Activated CD4-positive, alpha-beta memory T cell treated with anti-CD3 and anti-CD28 coated beads for 36 hours (primary cell): Measurements from ENCODE around the gene NUDT22. TPM values are rescaled to one million over a fixed set of nuclear protein-coding genes. Genes with fewer than 3 reads are reported as not detected.

Experiments
- CTCF ChIA-PET: fragments of 350-600 bp; sonication (Branson Sonifier 250); formaldehyde crosslinking; loops from one replicate; lab custom pipeline; 2021; ENCODE audit warnings: antibody characterized with exemption, inconsistent platforms; lab: Charles Lee
- POLR2A ChIA-PET: fragments of 350-600 bp; sonication (Branson Sonifier 250); formaldehyde crosslinking; loops from one replicate; lab custom pipeline; 2021; ENCODE audit warnings: antibody characterized with exemption; lab: Charles Lee
- DNase-seq: peaks from one replicate; pipeline ENCODE4 v3.0.0-alpha.2; 2020
- H3K27ac Mint-ChIP-seq: one replicate; pipeline ENCODE4 v1.8.0; 2021; ENCODE audit warnings: mixed read lengths
- H3K27me3 Mint-ChIP-seq: one replicate; pipeline ENCODE4 v1.8.0; 2021; ENCODE audit warnings: mixed read lengths
- H3K36me3 Mint-ChIP-seq: one replicate; pipeline ENCODE4 v1.8.0; 2021; ENCODE audit warnings: mixed read lengths
- H3K4me1 Mint-ChIP-seq: one replicate; pipeline ENCODE4 v1.8.0; 2021; ENCODE audit warnings: low read depth, mixed read lengths
- H3K4me3 Mint-ChIP-seq: one replicate; pipeline ENCODE4 v1.8.0; 2021; ENCODE audit warnings: mild to moderate bottlenecking, mixed read lengths
- H3K9me3 Mint-ChIP-seq: one replicate; pipeline ENCODE4 v1.8.0; 2021; ENCODE audit warnings: mixed read lengths
- intact Hi-C: fragments of 100-400 bp; cut with micrococcal nuclease; formaldehyde crosslinking; loops from one replicate; pipeline ENCODE4 v1.15.1; 2023
- total RNA-seq, 2 experiments: library from RNA; stranded (reverse); gene quantifications; one replicate each; pipeline ENCODE4 v1.2.3, GENCODE V29; 2021

NUDT22 gene
- total RNA-seq, 2 experiments from 2014 or later: 69.8 to 79.8 TPM

- Mint-ChIP-seq H3K4me1 (peaks cover 52% of the 10 kb centered on the region), H3K27me3 (no peaks in the 10 kb centered on the region), H3K9me3 (no peaks in the 10 kb centered on the region), H3K27ac (peak overlapping the region; percentile 99), H3K36me3 (peaks cover 59% of the 10 kb centered on the region), H3K4me3 (peak overlapping the region; percentile 96)
- intact Hi-C loops: loop anchor here (1.0 kb wide), 6 partner anchors 19 to 98 kb away; partner anchors contain the start of genes DNAJC4, ESRRA, NUDT22 and TRPT1
- POLR2A ChIA-PET: interaction anchor here (0.6 to 5.5 kb wide), 16 partner anchors 7 to 565 kb away, joined by 3 to 111 read pairs (median 11); partner anchors contain the start of genes ESRRA, FKBP2, NUDT22 and PRDX5
- CTCF ChIA-PET: interaction anchor here (1.2 to 6.5 kb wide), 9 partner anchors 18 to 110 kb away, joined by 3 to 106 read pairs (median 12); partner anchors contain the start of genes CATSPERZ, ESRRA, NUDT22 and PPP1R14B
- peak; percentile 93 for DNase-seq
These were observed 18.6 kb upstream of the NUDT22 start for GRCh38 chr11:64207256-64208085.

DNA sequence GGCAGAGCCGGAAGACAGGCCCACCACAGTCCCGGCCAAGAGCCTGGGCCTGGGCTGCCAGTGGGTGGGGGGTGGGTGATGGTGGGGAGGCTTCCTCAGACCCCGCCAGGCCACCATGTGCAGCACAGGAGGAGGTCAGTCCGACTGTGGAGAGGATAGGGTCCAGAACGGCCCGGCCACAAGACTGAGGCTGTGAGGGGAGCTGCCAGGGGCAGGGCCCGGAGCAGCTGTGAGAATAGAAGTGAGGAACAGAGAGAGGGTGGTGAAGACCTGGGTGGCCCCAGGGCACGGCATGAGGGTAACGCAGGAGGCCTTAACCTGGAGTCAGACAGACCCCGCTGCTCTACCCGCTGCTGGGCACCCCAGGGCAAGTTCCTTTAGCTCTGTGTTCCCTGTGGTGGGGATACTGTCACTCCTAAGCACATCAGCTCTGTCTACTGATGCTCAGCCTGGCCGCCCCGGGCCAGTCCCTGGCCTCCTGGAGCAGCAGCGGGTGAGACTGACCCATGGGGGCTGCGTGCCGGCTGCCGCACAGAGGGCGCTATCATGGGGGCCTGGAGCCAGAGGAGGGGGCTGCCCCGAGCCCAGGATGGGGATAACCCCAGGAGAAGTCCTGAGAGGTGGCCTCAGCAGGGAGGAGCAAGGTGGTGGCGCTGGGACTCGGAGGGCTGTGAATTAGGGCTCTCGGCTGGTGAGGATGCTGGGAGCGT is 17.8 kb upstream of the NUDT22 start:
- Mint-ChIP-seq H3K27me3 (no peaks in the 10 kb centered on the region), H3K36me3 (peaks cover 54% of the 10 kb centered on the region), H3K9me3 (no peaks in the 10 kb centered on the region), H3K27ac (peak overlapping the region; percentile 99), H3K4me3 (peak overlapping the region; percentile 96), H3K4me1 (peaks cover 50% of the 10 kb centered on the region)
- ChIA-PET CTCF (interaction anchor here (0.6 to 6.5 kb wide), 11 partner anchors 17 to 1454 kb away, joined by 3 to 106 read pairs (median 7); partner anchors contain the start of genes CATSPERZ, ESRRA, NUDT22 and PPP1R14B), POLR2A (interaction anchor here (1.0 to 5.5 kb wide), 13 partner anchors 17 to 125 kb away, joined by 3 to 111 read pairs (median 13); partner anchors contain the start of genes ESRRA, FKBP2, NUDT22 and PRDX5)
- DNase-seq: no peak
- intact Hi-C loops: no loop called here

GRCh38 chr11:64208796-64209562 is 17.1 kb upstream of the NUDT22 start:
- H3K27me3 Mint-ChIP-seq: no peaks in the 10 kb centered on the region
- ChIA-PET CTCF (interaction anchor here (0.6 to 6.5 kb wide), 8 partner anchors 16 to 1455 kb away, joined by 3 to 106 read pairs (median 6); partner anchors contain the start of genes CATSPERZ, ESRRA, NUDT22 and STIP1), POLR2A (interaction anchor here (0.8 to 5.5 kb wide), 5 partner anchors 16 to 124 kb away, joined by 3 to 111 read pairs (median 36); partner anchors contain the start of genes NUDT22, STIP1 and TRPT1)
- no peak for DNase-seq
- H3K4me1 Mint-ChIP-seq: peaks cover 48% of the 10 kb centered on the region
- H3K4me3 Mint-ChIP-seq: peak overlapping the region; percentile 96
- peak overlapping the region; percentile 99 for H3K27ac Mint-ChIP-seq
- no peaks in the 10 kb centered on the region for H3K9me3 Mint-ChIP-seq
- peaks cover 51% of the 10 kb centered on the region for H3K36me3 Mint-ChIP-seq
- intact Hi-C loops: no loop called here

GRCh38 chr11:64209563-64209843 is 16.6 kb upstream of the NUDT22 start:
- ChIA-PET POLR2A (interaction anchor here (0.8 to 5.5 kb wide), 2 partner anchors 16 to 34 kb away, joined by 3 to 66 read pairs; partner anchors contain the start of genes NUDT22 and TRPT1), CTCF (interaction anchor here (0.9 to 6.5 kb wide), 3 partner anchors 16 to 93 kb away, joined by 3 to 106 read pairs (median 38); partner anchors contain the start of genes CATSPERZ, ESRRA, NUDT22 and TRPT1)
- no peak overlapping the region for H3K4me3 Mint-ChIP-seq
- intact Hi-C loops: no loop called here
- H3K4me1 Mint-ChIP-seq: peaks cover 45% of the 10 kb centered on the region
- peak overlapping the region; percentile 28 for H3K27ac Mint-ChIP-seq
- no peaks in the 10 kb centered on the region for H3K9me3 Mint-ChIP-seq
- peaks cover 50% of the 10 kb centered on the region for H3K36me3 Mint-ChIP-seq
- H3K27me3 Mint-ChIP-seq: no peaks in the 10 kb centered on the region
- DNase-seq: no peak

- no peak for DNase-seq
- Mint-ChIP-seq H3K27me3 (no peaks in the 10 kb centered on the region), H3K27ac (peak overlapping the region; percentile 28), H3K4me1 (peaks cover 47% of the 10 kb centered on the region), H3K4me3 (no peak overlapping the region), H3K9me3 (no peaks in the 10 kb centered on the region), H3K36me3 (peaks cover 54% of the 10 kb centered on the region)
- CTCF ChIA-PET: interaction anchor here (0.9 kb wide), 1 partner anchor 16 kb away, joined by 3 read pairs; the partner anchor contains the start of gene NUDT22
- POLR2A ChIA-PET: interaction anchor here (5.5 kb wide), 1 partner anchor 15 kb away, joined by 66 read pairs; the partner anchor contains the start of genes NUDT22 and TRPT1
- intact Hi-C loops: no loop called here
These were observed 15.6 kb upstream of the NUDT22 start for GRCh38 chr11:64210301-64211020.

GRCh38 chr11:64211181-64211872 is 14.7 kb upstream of the NUDT22 start:
- no peak overlapping the region for H3K4me3 Mint-ChIP-seq
- POLR2A ChIA-PET: interaction anchor here (5.5 kb wide), 1 partner anchor 14 kb away, joined by 66 read pairs; the partner anchor contains the start of genes NUDT22 and TRPT1
- CTCF ChIA-PET: interaction anchor here (1.1 kb wide), 1 partner anchor 48 kb away, joined by 3 read pairs; no protein-coding TSS in a partner anchor
- no peak overlapping the region for H3K27ac Mint-ChIP-seq
- H3K4me1 Mint-ChIP-seq: peaks cover 38% of the 10 kb centered on the region
- peaks cover 54% of the 10 kb centered on the region for H3K36me3 Mint-ChIP-seq
- no peak for DNase-seq
- H3K27me3 Mint-ChIP-seq: no peaks in the 10 kb centered on the region
- H3K9me3 Mint-ChIP-seq: no peaks in the 10 kb centered on the region
- intact Hi-C loops: no loop called here

GRCh38 chr11:64216879-64217278 is 9.2 kb upstream of the NUDT22 start:
- POLR2A ChIA-PET: interaction anchor here (1.5 to 2.8 kb wide), 2 partner anchors 7 to 10 kb away, joined by 5 to 15 read pairs; no protein-coding TSS in a partner anchor
- no peak overlapping the region for H3K4me3 Mint-ChIP-seq
- H3K36me3 Mint-ChIP-seq: peaks cover 35% of the 10 kb centered on the region
- H3K27me3 Mint-ChIP-seq: no peaks in the 10 kb centered on the region
- H3K27ac Mint-ChIP-seq: no peak overlapping the region
- intact Hi-C loops: no loop called here
- no peaks in the 10 kb centered on the region for H3K9me3 Mint-ChIP-seq
- no peak for DNase-seq
- H3K4me1 Mint-ChIP-seq: peaks cover 19% of the 10 kb centered on the region
- CTCF ChIA-PET: interaction anchor here (0.6 to 1.8 kb wide), 4 partner anchors 8 to 86 kb away, joined by 3 to 9 read pairs (median 3); partner anchors contain the start of genes FERMT3, NUDT22 and TRPT1

- Mint-ChIP-seq H3K27me3 (no peaks in the 10 kb centered on the region), H3K36me3 (peaks cover 27% of the 10 kb centered on the region), H3K4me1 (peaks cover 11% of the 10 kb centered on the region), H3K9me3 (no peaks in the 10 kb centered on the region), H3K4me3 (no peak overlapping the region), H3K27ac (no peak overlapping the region)
- DNase-seq: no peak
- ChIA-PET POLR2A (interaction anchor here (0.6 kb wide), 1 partner anchor 897 kb away, joined by 3 read pairs; no protein-coding TSS in a partner anchor), CTCF (no interaction called here)
- intact Hi-C loops: no loop called here
These were observed 7.3 kb upstream of the NUDT22 start for GRCh38 chr11:64218628-64219353.

GRCh38 chr11:64219354-64219684 is 6.8 kb upstream of the NUDT22 start:
- H3K36me3 Mint-ChIP-seq: peaks cover 22% of the 10 kb centered on the region
- CTCF ChIA-PET: no interaction called here

More at GRCh38 chr11:64219354-64219684, 6.8 kb upstream of the NUDT22 start:
- no peak overlapping the region for H3K4me3 Mint-ChIP-seq
- DNase-seq: no peak
- H3K27ac Mint-ChIP-seq: no peak overlapping the region
- POLR2A ChIA-PET: no interaction called here
- peaks cover 12% of the 10 kb centered on the region for H3K4me1 Mint-ChIP-seq
- intact Hi-C loops: no loop called here
- no peaks in the 10 kb centered on the region for H3K9me3 Mint-ChIP-seq
- H3K27me3 Mint-ChIP-seq: no peaks in the 10 kb centered on the region
